Transverse colon (tissue), 4 donors: ENCODE measurements around the gene BORCS5. TPM values are rescaled to one million over a fixed set of nuclear protein-coding genes. Genes with fewer than 3 reads are reported as not detected.

Experiments used
- DNase-seq: peaks from one replicate; pipeline ENCODE4 v3.0.0-alpha.2; 2019
- H3K27ac ChIP-seq, 4 donors: fragments of 200-600 bp; sonication (generic); 2 replicates each; pipeline ENCODE4 v1.5.1; 2016 to 2018; ENCODE audit warnings: inconsistent platforms in 4 of 4
- H3K27me3 ChIP-seq: fragments of 200-600 bp; sonication (generic); 2 replicates; pipeline ENCODE4 v1.5.1; 2017; ENCODE audit warnings: inconsistent platforms
- H3K36me3 ChIP-seq, 4 donors: fragments of 200-600 bp; sonication (generic); 2 replicates each; pipeline ENCODE4 v1.5.1; 2017 to 2019; ENCODE audit warnings: inconsistent platforms in 4 of 4
- H3K4me1 ChIP-seq, 4 donors: fragments of 200-600 bp; sonication (generic); 2 replicates each; pipeline ENCODE4 v1.5.1; 2017 to 2020; ENCODE audit warnings: inconsistent platforms in 4 of 4
- H3K4me3 ChIP-seq, 4 donors: fragments of 200-600 bp; sonication (generic); 1 replicate in 1 of 4; 2 replicates in 3 of 4; pipeline versions ENCODE4 v1.5.1 to v1.6.1; 2017 to 2019; ENCODE audit warnings: inconsistent platforms in 4 of 4
- H3K9me3 ChIP-seq, 2 donors: fragments of 200-600 bp; sonication (generic); 2 replicates each; pipeline ENCODE4 v1.5.1; 2017 to 2019; ENCODE audit warnings: inconsistent platforms in 2 of 2
- CTCF ChIP-seq, 5 experiments: fragments of 200-600 bp in 3 of 5; fragments of 450-650 bp in 2 of 5; sonication (generic) in 3 of 5; IDR thresholded peaks; 1 replicate in 2 of 5; 2 replicates in 3 of 5; pipeline ENCODE4 v1.5.1; 2016 to 2017; ENCODE audit warnings: antibody characterized with exemption in 5 of 5, inconsistent platforms in 3 of 5, mild to moderate bottlenecking in 2 of 5, moderate library complexity in 1 of 5
- EP300 ChIP-seq: sonication (generic); formaldehyde crosslinking; IDR thresholded peaks from one replicate; pipeline ENCODE4 v1.6.1; 2017; ENCODE audit warnings: antibody characterized with exemption, low read depth
- POLR2A ChIP-seq: fragments of 450-650 bp; IDR thresholded peaks from one replicate; pipeline ENCODE4 v1.6.1; 2016; ENCODE audit warnings: antibody characterized with exemption, mild to moderate bottlenecking, moderate library complexity
- POLR2AphosphoS5 ChIP-seq, 3 donors: sonication (generic); formaldehyde crosslinking; IDR thresholded peaks; one replicate each; pipeline ENCODE4 v1.6.1; 2016; ENCODE audit warnings: antibody characterized with exemption in 3 of 3
- WGBS, 2 donors: methylation state at CpG; one replicate each; pipeline ENCODE4 v1.1.5; 2018; ENCODE audit warnings: low coverage in 1 of 2; 5-methylcytosine and 5-hydroxymethylcytosine counted together
- in situ Hi-C, 4 donors: fragments of 200-750 bp; cut with MboI; loops; one replicate each; pipeline versions ENCODE4 v1.15.0 to v1.15.1; 2017; ENCODE audit warnings: low sequenced_read_pairs in 3 of 4, low pct_ligation_motif_present in 1 of 4, low pct_unique_long_range_greater_than_20kb in 1 of 4
- intact Hi-C: fragments of 100-400 bp; cut with DNase I; formaldehyde crosslinking; loops from one replicate; pipeline ENCODE4 v1.15.1; 2023; ENCODE audit warnings: low total_unique reads
- total RNA-seq, 4 donors: library from RNA; depleted of rRNA; stranded (reverse); fragments of >200 nt; gene quantifications; one replicate each; pipeline ENCODE4 v1.1.0, GENCODE V29; 2016

BORCS5 gene
- total RNA-seq, 4 donors from 2014 or later: 8.5 to 52.7 (median 21.3) TPM

DNA sequence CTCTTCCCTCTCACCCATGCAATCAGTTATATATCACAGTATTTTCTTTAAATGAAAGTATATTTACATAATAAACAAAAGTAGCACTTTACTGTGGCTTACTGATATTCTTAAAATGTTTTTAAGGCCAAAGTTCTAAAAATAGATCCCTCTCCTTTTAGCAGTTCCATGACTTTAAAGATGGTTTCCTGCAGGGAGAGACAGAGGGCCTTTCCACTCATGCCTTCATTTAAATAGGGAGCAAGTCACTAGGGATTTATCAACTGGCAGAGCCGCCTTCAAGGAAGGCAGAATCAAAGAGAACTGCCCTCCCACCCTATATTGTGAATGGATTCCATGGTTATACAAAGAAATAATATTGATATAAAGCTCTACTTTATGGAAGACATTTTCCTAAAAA lies 150.2 kb downstream of the BORCS5 start:
- H3K9me3 ChIP-seq: no peaks in the 10 kb centered on the region
- TF ChIP-seq POLR2A: no peak
- TF ChIP-seq EP300: no peak
- TF ChIP-seq CTCF (IDR thresholded peaks at IDR 0.05): no peak
- no peak for TF ChIP-seq POLR2AphosphoS5 (IDR thresholded peaks at IDR 0.05)
- intact Hi-C loops (no loop called here), in situ Hi-C loops (loop anchor here in 1 of 4 donors (10.0 kb wide), 1 partner anchor 138 kb away; no protein-coding TSS in a partner anchor)
- no peaks in the 10 kb centered on the region for H3K27me3 ChIP-seq
- DNase-seq: no peak
- H3K27ac ChIP-seq: peak overlapping the region; percentile 52 to 65 (median 60)
- H3K36me3 ChIP-seq: no peaks in the 10 kb centered on the region
- WGBS, 2 donors: 67 to 79% methylated on average over 1 of the region's 1 CpG
- H3K4me3 ChIP-seq: no peak overlapping the region
- H3K4me1 ChIP-seq: peaks cover 5 to 24% (median 9%) of the 10 kb centered on the region in 4 donors

DNA sequence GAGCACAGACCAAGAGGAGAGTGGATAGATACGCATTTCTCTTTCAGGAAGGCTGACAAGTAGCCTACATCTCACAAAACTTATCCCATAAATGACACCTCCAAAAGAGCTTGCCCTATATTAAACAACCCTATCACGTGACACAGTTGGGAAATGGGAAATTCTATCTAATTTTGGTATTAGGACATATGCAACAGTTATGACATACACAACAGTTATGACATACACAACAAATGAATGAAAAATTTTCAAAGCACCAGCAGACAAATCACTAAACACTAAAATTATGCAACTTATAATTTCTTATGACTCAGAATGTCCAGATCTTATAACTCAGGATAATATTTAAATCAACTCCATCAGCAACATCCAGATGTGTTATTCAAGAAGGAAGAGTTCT lies 151.7 kb downstream of the BORCS5 start:
- 92 to 100% methylated on average over 2 of the region's 2 CpGs for WGBS, 2 donors

GRCh38 chr12:12510141-12510540 lies 153.3 kb downstream of the BORCS5 start:
- H3K4me1 ChIP-seq: peaks cover 4 to 25% (median 8%) of the 10 kb centered on the region in 4 donors
- intact Hi-C loops (no loop called here), in situ Hi-C loops (no loop called here)
- no peak for TF ChIP-seq POLR2AphosphoS5 (IDR thresholded peaks at IDR 0.05)
- no peak for TF ChIP-seq POLR2A
- no peak for TF ChIP-seq EP300
- TF ChIP-seq CTCF (IDR thresholded peaks at IDR 0.05): no peak
- 86 to 92% methylated on average over 2 of the region's 2 CpGs for WGBS, 2 donors
- H3K4me3 ChIP-seq: no peak overlapping the region
- H3K27me3 ChIP-seq: no peaks in the 10 kb centered on the region
- peaks cover 0 to 4% (median 0%) of the 10 kb centered on the region in 4 donors for H3K36me3 ChIP-seq
- no peak overlapping the region for H3K27ac ChIP-seq
- DNase-seq: no peak
- no peaks in the 10 kb centered on the region for H3K9me3 ChIP-seq

More for the DNA sequence above, 151.7 kb downstream of the BORCS5 start:
- H3K27ac ChIP-seq: no peak overlapping the region
- in situ Hi-C loops: loop anchor here in 1 of 4 donors (10.0 kb wide), 1 partner anchor 136 kb away; no protein-coding TSS in a partner anchor
- H3K4me3 ChIP-seq: no peak overlapping the region
- no peak for DNase-seq
- no peak for TF ChIP-seq EP300
- TF ChIP-seq POLR2A: no peak
- no peak for TF ChIP-seq POLR2AphosphoS5 (IDR thresholded peaks at IDR 0.05)
- TF ChIP-seq CTCF (IDR thresholded peaks at IDR 0.05): no peak
- H3K9me3 ChIP-seq: no peaks in the 10 kb centered on the region
- H3K4me1 ChIP-seq: peaks cover 5 to 26% (median 9%) of the 10 kb centered on the region in 4 donors
- H3K27me3 ChIP-seq: no peaks in the 10 kb centered on the region
- intact Hi-C loops: no loop called here
- H3K36me3 ChIP-seq: peaks cover 0 to 4% (median 0%) of the 10 kb centered on the region in 4 donors

GRCh38 chr12:12510551-12510950 lies 153.7 kb downstream of the BORCS5 start:
- Histone ChIP-seq H3K27ac (no peak overlapping the region), H3K4me3 (no peak overlapping the region), H3K27me3 (no peaks in the 10 kb centered on the region), H3K4me1 (peaks cover 0 to 21% (median 6%) of the 10 kb centered on the region in 4 donors), H3K36me3 (peaks cover 0 to 4% (median 0%) of the 10 kb centered on the region in 4 donors), H3K9me3 (no peaks in the 10 kb centered on the region)
- TF ChIP-seq POLR2AphosphoS5 (IDR thresholded peaks at IDR 0.05): no peak
- no peak for TF ChIP-seq EP300
- no peak for TF ChIP-seq POLR2A
- no peak for TF ChIP-seq CTCF (IDR thresholded peaks at IDR 0.05)
- in situ Hi-C loops: no loop called here
- WGBS, 2 donors: 94 to 100% methylated on average over 2 of the region's 2 CpGs
- intact Hi-C loops: no loop called here
- DNase-seq: no peak
